ENCODE data around the gene MAGEB5.

MAGEB5 gene

DNA sequence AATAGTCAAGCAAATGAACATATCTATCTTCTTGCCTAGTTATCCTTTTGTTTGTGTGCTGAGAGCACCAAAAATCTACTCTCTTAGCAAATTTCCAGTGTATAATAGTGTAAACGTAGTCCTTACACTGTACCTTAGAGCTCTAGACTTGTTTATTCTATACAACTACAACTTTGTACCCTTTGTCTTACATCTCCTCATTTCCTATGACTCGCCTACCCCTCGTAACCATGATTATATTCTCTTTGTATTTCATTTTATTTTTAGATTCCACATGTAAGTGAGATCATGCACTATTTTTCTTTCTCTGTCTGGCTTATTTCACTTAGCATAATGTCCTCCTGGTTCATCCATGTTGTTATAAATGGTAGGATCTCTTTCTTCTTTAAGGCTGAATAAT, 37.6 kb downstream of the MAGEB5 start:
- TF ChIP-seq, protein P1, sequence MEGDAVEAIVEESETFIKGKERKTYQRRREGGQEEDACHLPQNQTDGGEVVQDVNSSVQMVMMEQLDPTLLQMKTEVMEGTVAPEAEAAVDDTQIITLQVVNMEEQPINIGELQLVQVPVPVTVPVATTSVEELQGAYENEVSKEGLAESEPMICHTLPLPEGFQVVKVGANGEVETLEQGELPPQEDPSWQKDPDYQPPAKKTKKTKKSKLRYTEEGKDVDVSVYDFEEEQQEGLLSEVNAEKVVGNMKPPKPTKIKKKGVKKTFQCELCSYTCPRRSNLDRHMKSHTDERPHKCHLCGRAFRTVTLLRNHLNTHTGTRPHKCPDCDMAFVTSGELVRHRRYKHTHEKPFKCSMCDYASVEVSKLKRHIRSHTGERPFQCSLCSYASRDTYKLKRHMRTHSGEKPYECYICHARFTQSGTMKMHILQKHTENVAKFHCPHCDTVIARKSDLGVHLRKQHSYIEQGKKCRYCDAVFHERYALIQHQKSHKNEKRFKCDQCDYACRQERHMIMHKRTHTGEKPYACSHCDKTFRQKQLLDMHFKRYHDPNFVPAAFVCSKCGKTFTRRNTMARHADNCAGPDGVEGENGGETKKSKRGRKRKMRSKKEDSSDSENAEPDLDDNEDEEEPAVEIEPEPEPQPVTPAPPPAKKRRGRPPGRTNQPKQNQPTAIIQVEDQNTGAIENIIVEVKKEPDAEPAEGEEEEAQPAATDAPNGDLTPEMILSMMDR (IDR thresholded peaks at IDR 0.05; ENCODE audit: low read length, missing control alignments), result no peak
- no peak for DNase-seq (ENCODE audit: low read depth)
- no peak overlapping the region for H3K4me3 ChIP-seq (replicated peaks; ENCODE audit: low read depth, low read length)

DNA sequence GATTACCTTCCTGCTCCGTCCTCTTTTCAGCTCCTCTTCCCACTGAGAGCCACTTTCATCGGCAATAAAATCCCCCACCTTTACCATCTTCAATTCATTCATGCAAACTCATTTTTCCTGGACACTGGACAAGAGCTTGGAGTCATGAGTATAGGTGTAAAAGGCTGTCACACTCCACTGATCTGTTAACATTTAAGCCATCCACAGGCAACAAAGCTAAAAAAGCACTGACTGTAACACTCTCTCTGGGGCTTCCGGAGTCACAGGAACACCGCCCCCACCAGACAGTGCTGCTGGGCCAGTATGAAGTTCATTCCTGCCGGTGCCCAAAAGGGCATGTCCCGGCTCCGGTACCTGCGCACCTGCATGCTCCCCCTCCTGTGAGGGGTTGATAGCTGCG, 38.5 kb downstream of the MAGEB5 start:
- DNase-seq (ENCODE audit: low read depth), result no peak
- TF ChIP-seq, protein P1 (IDR thresholded peaks at IDR 0.05; ENCODE audit: low read length, missing control alignments), result no peak
- no peak overlapping the region for H3K4me3 ChIP-seq (replicated peaks; ENCODE audit: low read depth, low read length)

DNA sequence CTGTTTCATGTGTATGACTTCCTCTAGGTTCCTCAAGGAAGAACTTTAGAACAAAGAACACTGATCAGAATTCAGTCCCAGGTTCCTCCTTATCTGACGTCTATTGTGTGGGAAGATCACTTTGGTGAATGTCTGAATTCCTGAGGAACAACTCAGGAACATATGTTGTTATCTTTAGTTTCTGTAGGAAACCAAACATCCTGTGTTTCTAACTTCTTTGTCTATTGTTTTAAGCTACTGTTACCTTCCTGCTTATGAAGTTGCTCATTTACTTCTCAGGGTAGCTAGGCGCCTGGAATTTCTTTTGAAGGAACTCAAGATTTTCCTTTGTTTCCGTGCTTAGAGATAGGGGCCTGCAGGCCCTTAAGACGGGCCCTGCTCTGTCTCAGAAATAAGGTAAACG, 46.2 kb downstream of the MAGEB5 start:
- DNase-seq (ENCODE audit: low read depth), result peak; percentile 92
- H3K4me3 ChIP-seq (replicated peaks; ENCODE audit: low read depth, low read length), result no peak overlapping the region
- TF ChIP-seq, protein P1 (IDR thresholded peaks at IDR 0.05; ENCODE audit: low read length, missing control alignments), result no peak

Measured in fibroblast of pulmonary artery (primary cell).